Nephron progenitor cell (in vitro differentiated cells): ENCODE results near the gene LILRB1.

ENCODE experiments used
- DNase-seq: peaks from one replicate; pipeline ENCODE4 v3.0.0; 2021
- H3K27ac Mint-ChIP-seq: 2 replicates; pipeline ENCODE4 v1.8.0; 2021; ENCODE audit warnings: mild to moderate bottlenecking, moderate library complexity, mixed read lengths
- H3K27me3 Mint-ChIP-seq: 2 replicates; pipeline ENCODE4 v1.8.0; 2021; ENCODE audit warnings: mild to moderate bottlenecking, low read depth, mixed read lengths; ENCODE audit not compliant: poor library complexity
- H3K36me3 Mint-ChIP-seq: 2 replicates; pipeline ENCODE4 v1.8.0; 2021; ENCODE audit warnings: low read depth, mixed read lengths
- H3K4me1 Mint-ChIP-seq: 2 replicates; pipeline ENCODE4 v1.8.0; 2021; ENCODE audit warnings: mixed read lengths
- H3K4me3 Mint-ChIP-seq: 2 replicates; pipeline ENCODE4 v1.8.0; 2021; ENCODE audit warnings: mild to moderate bottlenecking, moderate library complexity, mixed read lengths
- H3K9me3 Mint-ChIP-seq: 2 replicates; pipeline ENCODE4 v1.8.0; 2021; ENCODE audit warnings: mild to moderate bottlenecking, moderate library complexity, mixed read lengths
- CTCF ChIP-seq: fragments of 200-600 bp; sonication (generic); IDR thresholded peaks from 2 replicates; pipeline ENCODE4 v1.5.0; 2021; ENCODE audit warnings: antibody characterized with exemption

LILRB1 gene

GRCh38 chr19:54660306-54660705, 30.0 kb downstream of the LILRB1 start:
- no peak overlapping the region for H3K4me3 Mint-ChIP-seq

GRCh38 chr19:54660964-54661363, 30.7 kb downstream of the LILRB1 start:
- Mint-ChIP-seq H3K4me3 (no peak overlapping the region), H3K9me3 (peaks cover 94% of the 10 kb centered on the region), H3K36me3 (peaks cover 5% of the 10 kb centered on the region), H3K27ac (no peak overlapping the region), H3K27me3 (peaks cover 11% of the 10 kb centered on the region), H3K4me1 (no peaks in the 10 kb centered on the region)
- no peak for TF ChIP-seq CTCF
- DNase-seq = no peak

More at GRCh38 chr19:54660306-54660705, 30.0 kb downstream of the LILRB1 start:
- no peaks in the 10 kb centered on the region for H3K4me1 Mint-ChIP-seq
- no peak overlapping the region for H3K27ac Mint-ChIP-seq
- H3K27me3 Mint-ChIP-seq = peaks cover 11% of the 10 kb centered on the region
- peaks cover 96% of the 10 kb centered on the region for H3K9me3 Mint-ChIP-seq
- DNase-seq = no peak
- peaks cover 5% of the 10 kb centered on the region for H3K36me3 Mint-ChIP-seq
- TF ChIP-seq CTCF = no peak

GRCh38 chr19:54661846-54662481, 31.7 kb downstream of the LILRB1 start:
- Mint-ChIP-seq H3K9me3 (peaks cover 92% of the 10 kb centered on the region), H3K36me3 (peaks cover 5% of the 10 kb centered on the region), H3K4me1 (no peaks in the 10 kb centered on the region), H3K27ac (no peak overlapping the region), H3K27me3 (peaks cover 11% of the 10 kb centered on the region), H3K4me3 (no peak overlapping the region)
- no peak for DNase-seq
- TF ChIP-seq CTCF = no peak

GRCh38 chr19:54662730-54663129, 32.4 kb downstream of the LILRB1 start, which contains the start of gene LILRB4:
TSS of gene LILRB4 (plus strand) at chr19:54662985. CDS start at chr19:54663034, 49 bp downstream.
- peaks cover 5% of the 10 kb centered on the region for H3K27me3 Mint-ChIP-seq
- H3K4me1 Mint-ChIP-seq = no peaks in the 10 kb centered on the region
- H3K9me3 Mint-ChIP-seq = peaks cover 90% of the 10 kb centered on the region
- no peak for TF ChIP-seq CTCF
- no peak within 1 kb of the TSS for H3K27ac Mint-ChIP-seq
- DNase-seq = no peak
- H3K36me3 Mint-ChIP-seq = peaks cover 5% of the 10 kb centered on the region
- no peak within 1 kb of the TSS for H3K4me3 Mint-ChIP-seq

- Mint-ChIP-seq H3K27me3 (peaks cover under 1% of the 10 kb centered on the region), H3K27ac (no peak overlapping the region), H3K9me3 (peaks cover 90% of the 10 kb centered on the region), H3K36me3 (peaks cover 5% of the 10 kb centered on the region), H3K4me1 (no peaks in the 10 kb centered on the region), H3K4me3 (no peak overlapping the region)
- TF ChIP-seq CTCF = no peak
- no peak for DNase-seq
These were observed 35.2 kb downstream of the LILRB1 start for GRCh38 chr19:54665530-54665929.

GRCh38 chr19:54667217-54667616, 36.9 kb downstream of the LILRB1 start:
- no peaks in the 10 kb centered on the region for H3K27me3 Mint-ChIP-seq
- H3K36me3 Mint-ChIP-seq = peaks cover under 1% of the 10 kb centered on the region
- H3K4me1 Mint-ChIP-seq = no peaks in the 10 kb centered on the region
- no peak for TF ChIP-seq CTCF
- H3K27ac Mint-ChIP-seq = no peak overlapping the region
- no peak overlapping the region for H3K4me3 Mint-ChIP-seq
- DNase-seq = no peak
- peaks cover 88% of the 10 kb centered on the region for H3K9me3 Mint-ChIP-seq
